Activated CD8-positive, alpha-beta T cell treated with anti-CD3 and anti-CD28 coated beads for 36 hours (primary cell): ENCODE data around the gene TRAPPC3. TPM values are rescaled to one million over a fixed set of nuclear protein-coding genes. Genes with fewer than 3 reads are reported as not detected.

ENCODE experiments used
- ATAC-seq: fragments of 200-7000 bp; cut with Tn5 transposase; one replicate; pipeline ENCODE4 v1.10.0; 2021; ENCODE audit warnings: mild to moderate bottlenecking, moderate library complexity
- CTCF ChIA-PET: fragments of 350-600 bp; sonication (Branson Sonifier 250); formaldehyde crosslinking; loops from one replicate; lab custom pipeline; 2021; ENCODE audit warnings: antibody characterized with exemption; lab: Charles Lee
- POLR2A ChIA-PET: fragments of 350-600 bp; sonication (Branson Sonifier 250); formaldehyde crosslinking; loops from one replicate; lab custom pipeline; 2021; ENCODE audit warnings: antibody characterized with exemption; lab: Charles Lee
- DNase-seq: peaks from one replicate; pipeline ENCODE4 v3.0.0-alpha.2; 2020
- H3K27ac Mint-ChIP-seq: one replicate; pipeline ENCODE4 v1.8.0; 2021; ENCODE audit warnings: mild to moderate bottlenecking, mixed read lengths
- H3K27me3 Mint-ChIP-seq: one replicate; pipeline ENCODE4 v1.8.0; 2021; ENCODE audit warnings: mixed read lengths
- H3K36me3 Mint-ChIP-seq: one replicate; pipeline ENCODE4 v1.8.0; 2021; ENCODE audit warnings: low read depth, mixed read lengths
- H3K4me1 Mint-ChIP-seq: one replicate; pipeline ENCODE4 v1.8.0; 2021; ENCODE audit warnings: low read depth, mixed read lengths
- H3K4me3 Mint-ChIP-seq: one replicate; pipeline ENCODE4 v1.8.0; 2021; ENCODE audit warnings: mild to moderate bottlenecking, moderate library complexity, mixed read lengths
- H3K9me3 Mint-ChIP-seq: one replicate; pipeline ENCODE4 v1.8.0; 2021; ENCODE audit warnings: mixed read lengths
- intact Hi-C: fragments of 100-400 bp; cut with micrococcal nuclease; formaldehyde crosslinking; loops from one replicate; pipeline ENCODE4 v1.10.0; 2022
- total RNA-seq, 2 experiments: library from RNA; stranded (reverse); gene quantifications; one replicate each; pipeline ENCODE4 v1.2.3, GENCODE V29; 2021
- TF ChIP-seq, protein P1 (sequence below): fragments of 200-600 bp; IDR thresholded peaks from one replicate; pipeline ENCODE4 v1.8.0; 2022; ENCODE audit warnings: antibody characterized with exemption, mild to moderate bottlenecking

The TRAPPC3 gene
- total RNA-seq, 2 experiments from 2014 or later: 47.9 to 48.4 TPM

DNA sequence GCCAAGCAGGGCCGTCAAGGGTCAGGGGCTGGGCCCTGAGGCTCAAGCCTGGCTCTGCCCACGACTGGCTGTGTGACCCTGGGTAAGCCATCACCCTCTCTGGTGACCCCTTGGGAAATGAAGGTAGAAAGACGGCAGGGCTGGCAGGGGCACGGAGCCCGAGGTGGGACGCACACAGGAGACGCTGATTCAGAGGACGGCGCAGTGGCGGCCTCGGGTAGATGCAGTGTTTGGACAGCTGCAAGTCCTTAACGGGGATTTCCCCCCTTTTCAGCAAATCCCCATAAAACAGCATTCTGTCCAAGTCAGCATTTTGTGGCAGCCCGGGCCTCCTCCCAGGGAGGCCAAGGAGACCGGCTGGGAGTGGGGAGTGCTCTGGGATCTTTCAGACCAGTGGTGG lies 41.0 kb downstream of the TRAPPC3 start:
- H3K4me3 Mint-ChIP-seq: no peak overlapping the region
- no peaks in the 10 kb centered on the region for H3K27me3 Mint-ChIP-seq
- POLR2A ChIA-PET: interaction anchor here (1.1 to 1.5 kb wide), 3 partner anchors 11 to 54 kb away, joined by 3 read pairs; no protein-coding TSS in a partner anchor
- H3K9me3 Mint-ChIP-seq: no peaks in the 10 kb centered on the region
- H3K36me3 Mint-ChIP-seq: no peaks in the 10 kb centered on the region
- intact Hi-C loops: no loop called here
- no peak for ATAC-seq
- no peak for DNase-seq
- CTCF ChIA-PET: interaction anchor here (2.3 to 6.0 kb wide), 2 partner anchors 8 to 27 kb away, joined by 11 to 37 read pairs; no protein-coding TSS in a partner anchor
- peaks cover 34% of the 10 kb centered on the region for H3K4me1 Mint-ChIP-seq
- TF ChIP-seq, protein P1, sequence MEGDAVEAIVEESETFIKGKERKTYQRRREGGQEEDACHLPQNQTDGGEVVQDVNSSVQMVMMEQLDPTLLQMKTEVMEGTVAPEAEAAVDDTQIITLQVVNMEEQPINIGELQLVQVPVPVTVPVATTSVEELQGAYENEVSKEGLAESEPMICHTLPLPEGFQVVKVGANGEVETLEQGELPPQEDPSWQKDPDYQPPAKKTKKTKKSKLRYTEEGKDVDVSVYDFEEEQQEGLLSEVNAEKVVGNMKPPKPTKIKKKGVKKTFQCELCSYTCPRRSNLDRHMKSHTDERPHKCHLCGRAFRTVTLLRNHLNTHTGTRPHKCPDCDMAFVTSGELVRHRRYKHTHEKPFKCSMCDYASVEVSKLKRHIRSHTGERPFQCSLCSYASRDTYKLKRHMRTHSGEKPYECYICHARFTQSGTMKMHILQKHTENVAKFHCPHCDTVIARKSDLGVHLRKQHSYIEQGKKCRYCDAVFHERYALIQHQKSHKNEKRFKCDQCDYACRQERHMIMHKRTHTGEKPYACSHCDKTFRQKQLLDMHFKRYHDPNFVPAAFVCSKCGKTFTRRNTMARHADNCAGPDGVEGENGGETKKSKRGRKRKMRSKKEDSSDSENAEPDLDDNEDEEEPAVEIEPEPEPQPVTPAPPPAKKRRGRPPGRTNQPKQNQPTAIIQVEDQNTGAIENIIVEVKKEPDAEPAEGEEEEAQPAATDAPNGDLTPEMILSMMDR: no peak
- no peak overlapping the region for H3K27ac Mint-ChIP-seq

GRCh38 chr1:36107394-36107793 lies 41.9 kb downstream of the TRAPPC3 start:
- H3K9me3 Mint-ChIP-seq: no peaks in the 10 kb centered on the region
- no peak overlapping the region for H3K4me3 Mint-ChIP-seq
- H3K27ac Mint-ChIP-seq: no peak overlapping the region
- H3K36me3 Mint-ChIP-seq: no peaks in the 10 kb centered on the region
- ChIA-PET CTCF (interaction anchor here (1.3 to 6.0 kb wide), 3 partner anchors 12 to 178 kb away, joined by 3 to 37 read pairs (median 5); no protein-coding TSS in a partner anchor), POLR2A (interaction anchor here (1.5 kb wide), 1 partner anchor 13 kb away, joined by 3 read pairs; no protein-coding TSS in a partner anchor)
- peaks cover 34% of the 10 kb centered on the region for H3K4me1 Mint-ChIP-seq
- DNase-seq: no peak
- no peaks in the 10 kb centered on the region for H3K27me3 Mint-ChIP-seq
- no peak for ATAC-seq
- intact Hi-C loops: no loop called here
- TF ChIP-seq, protein P1: no peak

- ChIA-PET CTCF (interaction anchor here (1.1 to 6.0 kb wide), 4 partner anchors 10 to 179 kb away, joined by 3 to 37 read pairs (median 4); no protein-coding TSS in a partner anchor), POLR2A (no interaction called here)
- TF ChIP-seq, protein P1: no peak
- H3K4me3 Mint-ChIP-seq: no peak overlapping the region
- DNase-seq (no peak), ATAC-seq (no peak)
- no peaks in the 10 kb centered on the region for H3K9me3 Mint-ChIP-seq
- H3K36me3 Mint-ChIP-seq: no peaks in the 10 kb centered on the region
- H3K27me3 Mint-ChIP-seq: no peaks in the 10 kb centered on the region
- H3K27ac Mint-ChIP-seq: no peak overlapping the region
- intact Hi-C loops: no loop called here
- peaks cover 27% of the 10 kb centered on the region for H3K4me1 Mint-ChIP-seq
Observed at GRCh38 chr1:36106269-36106668, 43.0 kb downstream of the TRAPPC3 start.

GRCh38 chr1:36101546-36101945 lies 47.7 kb downstream of the TRAPPC3 start:
- POLR2A ChIA-PET: interaction anchor here (0.6 to 1.1 kb wide), 2 partner anchors 31 to 156 kb away, joined by 3 to 4 read pairs; no protein-coding TSS in a partner anchor
- H3K27ac Mint-ChIP-seq: no peak overlapping the region
- ATAC-seq (no peak), DNase-seq (no peak)
- CTCF ChIA-PET: interaction anchor here (1.2 to 4.8 kb wide), 4 partner anchors 15 to 86 kb away, joined by 3 to 86 read pairs (median 14); no protein-coding TSS in a partner anchor
- H3K4me1 Mint-ChIP-seq: peaks cover 6% of the 10 kb centered on the region
- H3K36me3 Mint-ChIP-seq: no peaks in the 10 kb centered on the region
- H3K9me3 Mint-ChIP-seq: no peaks in the 10 kb centered on the region
- TF ChIP-seq, protein P1: no peak
- no peaks in the 10 kb centered on the region for H3K27me3 Mint-ChIP-seq
- no peak overlapping the region for H3K4me3 Mint-ChIP-seq
- intact Hi-C loops: loop anchor here (2.0 kb wide), 1 partner anchor 33 kb away; no protein-coding TSS in a partner anchor

DNA sequence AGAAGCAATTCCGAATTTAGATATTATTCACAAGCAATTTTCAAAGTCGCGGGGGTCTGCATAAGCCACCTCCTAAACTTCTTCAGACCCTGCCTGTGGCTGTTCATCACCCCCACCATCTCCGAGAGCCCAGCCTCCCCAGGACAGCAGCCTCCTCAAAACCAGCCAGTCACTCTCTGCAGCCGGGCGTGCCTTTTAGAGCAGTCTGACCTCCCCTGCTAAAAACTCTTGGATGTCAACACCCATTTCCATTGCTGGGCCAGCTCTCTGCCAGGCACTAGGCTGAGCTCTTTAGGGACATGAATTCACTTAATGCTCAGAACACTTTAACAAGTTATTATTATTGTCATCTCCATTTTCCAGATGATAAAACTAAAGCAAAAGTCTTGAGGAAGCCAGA lies 48.9 kb downstream of the TRAPPC3 start:
- Mint-ChIP-seq H3K27ac (no peak overlapping the region), H3K9me3 (no peaks in the 10 kb centered on the region), H3K27me3 (no peaks in the 10 kb centered on the region), H3K4me3 (no peak overlapping the region), H3K4me1 (peaks cover 6% of the 10 kb centered on the region), H3K36me3 (no peaks in the 10 kb centered on the region)
- POLR2A ChIA-PET: interaction anchor here (1.8 kb wide), 1 partner anchor 34 kb away, joined by 8 read pairs; no protein-coding TSS in a partner anchor
- ATAC-seq (no peak), DNase-seq (no peak)
- intact Hi-C loops: loop anchor here (2.0 kb wide), 1 partner anchor 34 kb away; no protein-coding TSS in a partner anchor
- CTCF ChIA-PET: interaction anchor here (0.6 to 4.8 kb wide), 22 partner anchors 9 to 222 kb away, joined by 3 to 86 read pairs (median 4); partner anchors contain the start of gene TRAPPC3
- TF ChIP-seq, protein P1: no peak
